Measurements from ENCODE around the gene RAB22A. TPM values are rescaled to one million over a fixed set of nuclear protein-coding genes. Genes with fewer than 3 reads are reported as not detected.

The RAB22A gene
- total RNA-seq: 8.0 TPM

GRCh38 chr20:58309591-58310290 lies at the start of gene RAB22A:
TSS of gene RAB22A (plus strand) at chr20:58309715. CDS start at chr20:58309977, 262 bp downstream.
- ATAC-seq (peak; percentile 97), DNase-seq (ENCODE audit: low spot score) (peak; percentile 81)

- ATAC-seq: no peak
- DNase-seq (ENCODE audit: low spot score): no peak
These were observed 49.5 kb upstream of the RAB22A start for GRCh38 chr20:58260006-58260405.

GRCh38 chr20:58261660-58262059 lies 47.9 kb upstream of the RAB22A start:
- DNase-seq (ENCODE audit: low spot score): no peak
- ATAC-seq: no peak

- no peak for ATAC-seq
These were observed 45.2 kb upstream of the RAB22A start for GRCh38 chr20:58264271-58264670.

GRCh38 chr20:58267389-58268215 lies 41.9 kb upstream of the RAB22A start:
- no peak for ATAC-seq
- DNase-seq (ENCODE audit: low spot score): no peak

More at GRCh38 chr20:58264271-58264670, 45.2 kb upstream of the RAB22A start:
- DNase-seq (ENCODE audit: low spot score): no peak

GRCh38 chr20:58268421-58268821 lies 41.1 kb upstream of the RAB22A start:
- DNase-seq (ENCODE audit: low spot score) (no peak), ATAC-seq (no peak)

- no peak for DNase-seq (ENCODE audit: low spot score)
- ATAC-seq: no peak
These were observed 40.4 kb upstream of the RAB22A start for GRCh38 chr20:58268936-58269619.

- ATAC-seq (no peak), DNase-seq (ENCODE audit: low spot score) (no peak)
These were observed 37.7 kb upstream of the RAB22A start for GRCh38 chr20:58271606-58272351.

- ATAC-seq (no peak), DNase-seq (ENCODE audit: low spot score) (no peak)
These were observed 35.1 kb upstream of the RAB22A start for GRCh38 chr20:58274384-58274783.

- no peak for ATAC-seq
- DNase-seq (ENCODE audit: low spot score): no peak
These were observed 32.4 kb upstream of the RAB22A start for GRCh38 chr20:58277107-58277506.

GRCh38 chr20:58277578-58278472 lies 31.7 kb upstream of the RAB22A start:
- ATAC-seq: no peak
- no peak for DNase-seq (ENCODE audit: low spot score)

GRCh38 chr20:58286729-58287128 lies 22.8 kb upstream of the RAB22A start:
- no peak for ATAC-seq
- DNase-seq (ENCODE audit: low spot score): no peak

GRCh38 chr20:58287638-58288037 lies 21.9 kb upstream of the RAB22A start:
- no peak for DNase-seq (ENCODE audit: low spot score)
- no peak for ATAC-seq

GRCh38 chr20:58289143-58289542 lies 20.4 kb upstream of the RAB22A start:
- no peak for DNase-seq (ENCODE audit: low spot score)
- ATAC-seq: no peak

- ATAC-seq: no peak
These were observed 16.1 kb upstream of the RAB22A start for GRCh38 chr20:58293453-58293852.

GRCh38 chr20:58294497-58295455 lies 14.7 kb upstream of the RAB22A start:
- peak; percentile 67 for ATAC-seq
- DNase-seq (ENCODE audit: low spot score): no peak

More at GRCh38 chr20:58293453-58293852, 16.1 kb upstream of the RAB22A start:
- no peak for DNase-seq (ENCODE audit: low spot score)

- no peak for DNase-seq (ENCODE audit: low spot score)
- no peak for ATAC-seq
These were observed 13.3 kb upstream of the RAB22A start for GRCh38 chr20:58296051-58296837.

- ATAC-seq (no peak), DNase-seq (ENCODE audit: low spot score) (no peak)
These were observed 12.1 kb upstream of the RAB22A start for GRCh38 chr20:58297394-58297793.
